NCI-H2171 treated with DMSO at 0.1 percent for 48 hours (cell line): Measurements from ENCODE around the gene ZNF554.
"Not testable (repeated sequence)": the region's sequence is repeated elsewhere in the genome, so short reads cannot be mapped to it uniquely, and the experiment has no call there.

Experiments
- DNase-seq: peaks from one replicate; lab custom pipeline; 2025; lab: John Stamatoyannopoulos, UW

Gene ZNF554

DNA sequence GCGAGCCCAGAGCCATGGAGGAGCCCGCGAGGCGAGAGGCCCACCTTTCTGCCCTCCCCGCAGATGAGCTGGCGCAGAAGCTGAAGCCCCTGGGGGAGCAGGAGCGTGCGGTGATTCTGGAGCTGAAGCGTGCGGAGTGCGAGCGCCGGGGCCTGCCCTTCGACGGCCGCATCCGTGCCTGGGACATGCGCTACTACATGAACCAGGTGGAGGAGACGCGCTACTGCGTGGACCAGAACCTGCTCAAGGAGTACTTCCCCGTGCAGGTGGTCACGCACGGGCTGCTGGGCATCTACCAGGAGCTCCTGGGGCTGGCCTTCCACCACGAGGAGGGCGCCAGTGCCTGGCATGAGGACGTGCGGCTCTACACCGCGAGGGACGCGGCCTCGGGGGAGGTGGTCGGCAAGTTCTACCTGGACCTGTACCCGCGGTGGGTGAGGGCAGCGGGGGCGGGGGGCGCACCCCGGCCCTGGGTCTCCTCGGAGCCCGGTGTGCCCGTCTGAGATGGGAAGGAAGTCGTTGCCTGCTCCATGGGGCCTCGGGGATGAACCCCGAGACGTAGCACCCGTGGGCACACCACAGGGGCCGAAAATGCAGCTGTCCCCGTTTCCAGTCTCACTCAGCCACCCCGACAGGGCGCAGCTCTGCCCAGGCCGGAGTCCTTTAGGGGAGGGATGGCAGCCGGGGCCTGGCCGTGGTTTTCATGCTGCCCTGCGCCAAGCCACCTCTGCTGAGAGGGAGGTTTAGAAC is 12.1 kb upstream of the ZNF554 start:
- no peak for DNase-seq

- no peak for DNase-seq
These were observed 11.3 kb upstream of the ZNF554 start for GRCh38 chr19:2808129-2808941.

- DNase-seq = no peak
These were observed 10.1 kb upstream of the ZNF554 start for GRCh38 chr19:2809387-2810140.

DNA sequence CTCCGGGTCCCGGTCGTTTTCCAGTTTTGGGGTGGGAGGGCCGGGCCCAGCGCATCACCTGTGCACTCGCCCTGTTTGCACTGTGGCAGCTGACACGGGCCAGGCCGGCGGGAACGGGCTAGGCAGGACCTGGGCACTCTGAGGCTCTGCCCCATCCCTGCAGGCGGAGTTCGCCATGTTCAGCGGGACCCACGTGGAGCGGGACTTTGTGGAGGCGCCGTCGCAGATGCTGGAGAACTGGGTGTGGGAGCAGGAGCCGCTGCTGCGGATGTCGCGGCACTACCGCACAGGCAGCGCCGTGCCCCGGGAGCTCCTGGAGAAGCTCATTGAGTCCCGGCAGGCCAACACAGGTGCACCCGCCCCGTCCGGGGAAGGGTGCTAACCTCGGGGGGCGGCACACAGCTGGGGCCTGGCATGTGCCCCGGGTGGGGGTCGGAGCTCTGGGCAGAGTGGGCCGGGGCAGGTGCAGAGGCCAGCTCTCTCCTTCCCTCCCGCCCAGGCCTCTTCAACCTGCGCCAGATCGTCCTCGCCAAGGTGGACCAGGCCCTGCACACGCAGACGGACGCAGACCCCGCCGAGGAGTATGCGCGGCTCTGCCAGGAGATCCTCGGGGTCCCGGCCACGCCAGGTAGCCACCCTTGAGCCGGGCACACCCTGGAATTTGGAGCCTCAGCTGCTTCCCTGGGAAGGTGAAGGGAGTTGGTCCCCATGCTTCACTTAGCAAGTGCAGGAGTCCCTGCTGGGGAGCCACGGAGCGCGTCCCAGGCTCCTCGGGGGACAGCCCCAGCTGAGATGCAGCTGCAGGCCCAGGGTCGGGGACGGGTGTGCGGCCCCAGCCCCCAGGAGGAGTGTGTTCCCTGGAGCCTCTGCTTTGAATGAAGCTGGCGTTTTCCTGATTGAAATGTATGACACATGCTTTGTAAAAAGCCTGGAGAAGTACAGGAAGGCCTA is 9.3 kb upstream of the ZNF554 start:
- no peak for DNase-seq

- no peak for DNase-seq
These were observed 8.4 kb upstream of the ZNF554 start for GRCh38 chr19:2811221-2811722.

DNA sequence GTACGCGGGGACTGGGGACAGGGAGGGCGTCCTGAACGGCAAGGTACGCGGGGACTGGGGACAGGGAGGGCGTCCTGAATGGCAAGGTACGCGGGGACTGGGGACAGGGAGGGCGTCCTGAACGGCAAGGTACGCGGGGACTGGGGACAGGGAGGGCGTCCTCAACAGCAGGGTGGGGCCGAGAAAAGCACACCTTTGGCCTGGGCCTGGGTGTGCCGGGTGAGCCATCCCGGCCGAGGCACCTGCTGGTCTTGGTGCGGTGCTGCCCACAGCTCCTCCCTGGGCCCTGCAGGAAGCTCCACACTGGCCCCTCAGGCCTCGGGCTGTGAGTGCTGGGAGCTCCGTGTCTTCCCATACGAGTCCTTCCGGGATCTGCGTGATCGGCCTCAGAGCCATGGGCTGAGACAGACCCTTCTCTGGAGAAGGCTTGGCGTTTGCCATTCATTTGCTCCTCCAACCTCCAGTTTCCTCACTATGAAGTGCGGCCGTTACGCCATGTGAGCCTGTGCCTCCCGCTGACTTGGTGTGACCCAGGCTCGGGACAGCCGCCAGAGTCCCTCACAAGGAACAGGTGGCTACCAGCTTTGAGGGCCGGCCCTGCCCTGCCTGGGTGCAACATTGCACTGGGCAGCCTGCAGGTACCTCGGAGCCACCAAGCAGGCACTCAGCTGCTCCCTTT is 7.8 kb upstream of the ZNF554 start:
- DNase-seq = no peak

DNA sequence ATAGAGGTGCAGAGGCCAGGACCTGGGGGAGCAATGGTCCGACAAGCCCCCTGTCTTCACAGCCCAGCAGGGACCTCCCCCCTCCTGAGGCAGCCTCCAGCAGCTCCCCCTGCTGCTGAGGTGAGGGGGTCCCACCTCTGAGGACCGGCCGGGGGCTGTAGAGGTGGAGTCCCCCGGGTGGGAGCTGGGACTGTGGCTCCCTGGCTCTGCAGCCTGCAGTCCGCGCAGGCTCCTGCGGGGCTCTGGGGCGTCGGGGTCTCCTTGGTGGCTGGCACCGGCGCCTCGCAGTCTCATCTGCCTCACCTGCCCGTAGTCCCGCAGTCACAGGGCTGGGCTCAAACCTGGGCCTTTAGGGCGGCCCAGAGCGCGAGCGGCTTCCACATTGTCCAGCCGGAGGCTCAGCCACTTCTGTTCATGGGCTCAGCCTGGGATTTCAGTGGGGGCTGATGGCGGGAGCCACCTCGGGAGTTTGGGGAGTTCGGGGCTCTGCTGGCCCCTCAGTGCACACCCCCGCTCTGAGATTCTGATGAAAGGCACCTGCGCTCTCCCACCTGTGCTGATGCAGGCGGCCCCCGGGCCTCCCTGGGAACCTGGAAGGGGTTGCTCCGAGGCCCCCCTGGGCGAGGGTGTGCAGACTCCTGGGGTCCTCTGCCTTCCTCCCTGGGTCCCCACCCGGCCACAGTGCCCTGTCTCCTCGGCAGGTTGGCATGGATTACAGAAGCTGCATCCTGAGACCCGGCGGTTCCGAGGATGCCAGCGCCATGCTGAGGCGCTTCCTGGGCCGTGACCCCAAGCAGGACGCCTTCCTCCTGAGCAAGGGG is 7.0 kb upstream of the ZNF554 start:
- DNase-seq = no peak

DNA sequence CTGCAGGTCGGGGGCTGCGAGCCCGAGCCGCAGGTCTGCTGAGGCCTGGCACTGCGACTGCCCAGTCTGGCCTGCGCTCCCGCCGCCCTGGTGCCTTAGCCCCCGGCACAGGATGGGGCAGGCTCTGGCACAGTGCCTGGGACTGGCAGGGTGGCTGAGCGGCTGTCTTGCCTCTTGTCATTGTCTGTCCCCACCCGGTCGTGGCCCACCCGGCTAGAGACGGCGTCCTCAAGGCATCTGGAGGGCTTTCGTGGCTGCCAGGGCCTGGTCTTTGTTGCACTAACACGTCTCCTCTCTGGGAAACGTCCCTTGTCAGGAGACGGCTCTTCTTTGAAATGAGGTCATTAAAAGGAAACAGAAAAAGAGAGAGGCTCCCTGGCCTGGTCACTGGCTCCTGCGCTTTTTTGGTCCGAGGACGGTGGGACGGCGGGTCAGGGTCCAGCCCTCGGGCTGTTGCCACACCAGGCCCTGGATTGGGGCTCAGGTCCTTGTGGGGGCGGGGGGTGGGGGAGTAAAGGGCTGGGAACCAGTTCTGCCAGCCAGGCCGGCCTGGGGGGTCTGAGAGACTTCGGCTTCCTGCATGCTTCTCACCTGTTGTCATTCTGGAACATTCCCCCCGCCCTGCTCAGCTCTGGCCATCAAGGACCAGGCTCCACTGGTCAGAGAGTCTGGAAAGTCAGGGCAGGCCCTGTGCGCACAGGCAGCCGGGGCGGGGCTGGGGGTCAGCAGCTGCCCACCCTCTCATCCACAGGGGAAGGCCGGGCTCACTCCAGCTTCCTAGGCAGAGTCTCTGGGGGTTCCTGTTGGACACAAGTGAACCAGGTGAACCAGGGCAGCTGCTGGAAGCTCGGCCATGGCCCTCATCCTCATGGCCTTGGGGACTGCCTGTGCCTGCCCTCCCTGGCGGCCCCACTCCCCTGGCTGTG is 6.2 kb upstream of the ZNF554 start:
- DNase-seq = no peak

DNA sequence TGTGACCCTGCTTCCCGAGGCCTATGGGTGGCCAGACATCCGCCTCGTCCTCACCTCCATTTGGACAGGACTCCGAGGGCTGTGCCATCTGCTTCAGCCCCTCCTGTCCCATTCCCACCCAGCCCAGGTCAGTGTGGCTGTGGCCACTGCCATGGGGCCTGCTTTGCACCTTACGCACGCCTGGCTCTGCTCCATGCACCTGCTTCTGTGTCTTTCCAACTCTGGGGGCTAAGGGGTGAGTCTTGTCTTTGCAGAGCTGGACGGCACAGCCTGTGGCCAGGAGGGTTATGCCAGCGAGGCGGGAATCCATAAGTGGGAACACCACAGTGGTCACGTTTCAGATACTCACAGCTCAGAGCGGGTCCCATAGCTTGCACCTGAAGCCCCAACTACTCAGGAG is 5.2 kb upstream of the ZNF554 start:
- no peak for DNase-seq

- DNase-seq = no peak
These were observed 4.5 kb upstream of the ZNF554 start for GRCh38 chr19:2815191-2815614.

DNA sequence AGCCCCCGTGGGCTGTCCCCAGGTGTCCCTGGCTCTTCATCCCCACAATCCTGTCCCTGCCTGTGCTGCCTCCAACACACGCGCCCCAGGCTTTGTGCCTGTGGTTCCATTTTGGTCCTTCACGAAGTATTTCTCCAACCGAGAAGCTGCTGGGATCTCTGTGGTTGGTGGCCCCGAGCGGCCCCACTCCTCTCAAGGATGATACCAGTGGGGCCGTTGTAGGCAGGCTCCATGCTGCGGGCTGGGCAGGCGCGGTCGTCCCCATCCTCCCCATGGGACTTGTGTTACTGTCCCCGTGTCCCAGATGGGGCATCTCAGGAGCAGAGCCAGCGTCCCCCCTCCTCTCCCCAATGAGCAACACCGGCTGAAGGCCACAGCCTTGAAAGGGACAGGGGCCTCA is 3.7 kb upstream of the ZNF554 start:
- no peak for DNase-seq

- DNase-seq = no peak
These were observed 3.0 kb upstream of the ZNF554 start for GRCh38 chr19:2816641-2817040.

- not testable (repeated sequence) for DNase-seq
These were observed 2.3 kb upstream of the ZNF554 start for GRCh38 chr19:2817237-2817829.

DNA sequence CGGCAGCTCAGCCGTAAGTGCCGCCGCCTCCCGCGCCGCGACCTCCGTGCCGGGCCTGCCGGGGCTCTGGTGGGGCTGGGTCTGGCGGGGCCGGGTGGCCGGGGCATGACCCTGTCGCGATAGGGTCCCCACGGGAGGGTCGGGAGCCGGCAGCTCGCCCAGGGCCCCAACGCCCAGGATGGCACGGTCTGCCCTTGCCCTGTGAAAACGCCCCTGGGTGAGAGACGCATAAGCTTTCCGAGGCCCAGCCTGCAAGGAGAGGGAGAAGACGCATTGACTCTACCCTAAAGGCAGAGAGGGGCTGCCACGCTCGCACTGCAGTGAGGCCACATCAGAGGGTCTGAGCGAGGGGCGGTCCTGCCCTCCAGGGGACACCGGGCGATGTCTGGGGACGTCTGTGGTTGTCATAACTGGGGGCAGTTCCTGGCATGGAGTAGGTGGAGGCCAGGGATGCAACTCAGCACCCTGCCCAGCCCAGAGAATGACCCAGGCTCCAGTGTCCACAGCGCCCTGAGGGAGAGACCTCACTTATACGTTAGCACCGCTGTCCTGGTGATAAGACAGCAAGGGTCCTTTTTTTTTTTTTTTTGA is 539 bp downstream of the ZNF554 start:
- peak; percentile 16 for DNase-seq

GRCh38 chr19:2822846-2823245 is 3.2 kb downstream of the ZNF554 start:
- no peak for DNase-seq

GRCh38 chr19:2823646-2824045 is 4.0 kb downstream of the ZNF554 start:
- no peak for DNase-seq

- no peak for DNase-seq
These were observed 4.5 kb downstream of the ZNF554 start for GRCh38 chr19:2824129-2824528.

- DNase-seq = no peak
These were observed 7.4 kb downstream of the ZNF554 start for GRCh38 chr19:2827022-2827421.
